Coronary artery (tissue), 2 donors: ENCODE results near the gene SLC34A3.

ENCODE experiments used
- DNase-seq: peaks from one replicate; pipeline ENCODE4 v3.0.0-alpha.2; 2017; ENCODE audit warnings: low spot score
- H3K27ac ChIP-seq, 2 donors: fragments of 200-600 bp; sonication (generic); one replicate each; pipeline ENCODE4 v1.5.1; 2016 to 2019
- H3K4me3 ChIP-seq: fragments of 200-600 bp; sonication (generic); 2 replicates; pipeline ENCODE4 v1.5.1; 2016; ENCODE audit warnings: mild to moderate bottlenecking, moderate library complexity
- TF ChIP-seq, protein P1 (sequence below): fragments of 200-600 bp; sonication (generic); IDR thresholded peaks from one replicate; pipeline ENCODE4 v1.5.1; 2019; ENCODE audit warnings: antibody characterized with exemption

Gene SLC34A3

GRCh38 chr9:137227853-137228505 is 2.7 kb upstream of the SLC34A3 start:
- DNase-seq, result no peak
- H3K27ac ChIP-seq, result no peak overlapping the region
- H3K4me3 ChIP-seq, result no peak overlapping the region
- TF ChIP-seq, protein P1, sequence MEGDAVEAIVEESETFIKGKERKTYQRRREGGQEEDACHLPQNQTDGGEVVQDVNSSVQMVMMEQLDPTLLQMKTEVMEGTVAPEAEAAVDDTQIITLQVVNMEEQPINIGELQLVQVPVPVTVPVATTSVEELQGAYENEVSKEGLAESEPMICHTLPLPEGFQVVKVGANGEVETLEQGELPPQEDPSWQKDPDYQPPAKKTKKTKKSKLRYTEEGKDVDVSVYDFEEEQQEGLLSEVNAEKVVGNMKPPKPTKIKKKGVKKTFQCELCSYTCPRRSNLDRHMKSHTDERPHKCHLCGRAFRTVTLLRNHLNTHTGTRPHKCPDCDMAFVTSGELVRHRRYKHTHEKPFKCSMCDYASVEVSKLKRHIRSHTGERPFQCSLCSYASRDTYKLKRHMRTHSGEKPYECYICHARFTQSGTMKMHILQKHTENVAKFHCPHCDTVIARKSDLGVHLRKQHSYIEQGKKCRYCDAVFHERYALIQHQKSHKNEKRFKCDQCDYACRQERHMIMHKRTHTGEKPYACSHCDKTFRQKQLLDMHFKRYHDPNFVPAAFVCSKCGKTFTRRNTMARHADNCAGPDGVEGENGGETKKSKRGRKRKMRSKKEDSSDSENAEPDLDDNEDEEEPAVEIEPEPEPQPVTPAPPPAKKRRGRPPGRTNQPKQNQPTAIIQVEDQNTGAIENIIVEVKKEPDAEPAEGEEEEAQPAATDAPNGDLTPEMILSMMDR, result no peak

DNA sequence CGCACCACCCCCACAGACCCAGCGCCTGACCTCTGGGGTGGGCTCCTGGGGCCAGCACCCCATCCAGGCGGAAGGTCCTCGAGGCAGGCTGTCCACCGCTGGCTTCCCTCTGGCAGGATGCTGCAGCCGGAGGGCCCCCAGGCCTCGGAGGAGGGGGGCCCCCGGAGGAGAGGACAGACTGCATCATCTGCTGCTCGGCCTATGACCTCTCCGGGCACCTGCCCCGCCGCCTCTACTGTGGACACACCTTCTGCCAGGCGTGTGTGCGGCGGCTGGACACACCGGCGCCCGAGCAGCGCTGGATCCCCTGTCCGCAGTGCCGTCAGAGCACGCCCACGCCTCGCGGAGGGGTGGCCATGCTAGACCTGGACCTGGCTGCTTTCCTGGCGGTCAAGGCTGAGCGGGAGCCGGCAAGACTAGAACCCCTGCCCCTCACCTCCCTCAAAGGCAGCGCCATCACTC is 2.2 kb upstream of the SLC34A3 start:
- Histone ChIP-seq H3K4me3 (no peak overlapping the region), H3K27ac (no peak overlapping the region)
- DNase-seq, result no peak
- TF ChIP-seq, protein P1, result no peak

- TF ChIP-seq, protein P1, result no peak
- no peak for DNase-seq
- H3K27ac ChIP-seq, result no peak overlapping the region
These were observed 1.5 kb upstream of the SLC34A3 start for GRCh38 chr9:137228968-137229896.

DNA sequence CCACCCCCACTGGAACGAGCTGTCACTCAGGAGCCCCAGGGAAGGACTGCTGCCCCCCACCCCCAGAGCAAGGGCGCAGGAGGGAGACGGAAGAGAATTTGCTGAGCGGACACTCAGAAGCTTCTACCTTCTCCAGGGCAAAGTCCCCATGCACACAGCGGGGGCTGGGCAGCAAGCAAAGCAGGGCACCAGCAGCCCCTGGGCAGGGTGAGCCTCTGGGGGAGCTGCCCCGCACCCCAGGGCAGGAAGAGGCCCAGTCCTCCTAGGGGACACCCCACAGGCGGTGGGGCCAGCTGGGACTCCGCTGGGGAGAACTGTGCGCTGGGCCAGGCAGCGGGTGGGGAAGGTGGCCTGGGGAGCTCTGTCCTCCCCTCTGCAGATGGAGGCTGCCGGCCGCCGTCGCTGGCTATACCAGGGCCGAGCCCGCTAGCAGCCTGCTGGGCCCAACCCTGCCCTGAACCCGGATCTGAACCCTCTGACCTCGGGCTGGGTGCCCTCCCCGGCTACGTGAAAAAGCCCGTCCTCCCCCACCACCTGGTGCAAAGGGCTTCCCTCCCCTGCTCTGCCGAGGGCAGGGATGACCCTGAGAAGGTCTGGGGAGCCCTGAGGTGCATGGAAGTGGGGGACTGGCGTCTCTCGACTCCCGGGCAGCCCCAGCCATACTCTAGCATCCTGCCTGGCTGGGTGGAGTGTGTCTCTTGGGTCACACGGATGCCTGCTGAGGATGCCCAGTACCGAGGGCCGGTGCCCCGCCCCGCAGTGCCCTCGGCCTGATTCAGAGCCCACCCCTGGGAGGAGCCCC is 597 bp upstream of the SLC34A3 start:
- DNase-seq, result no peak
- H3K4me3 ChIP-seq, result no peak overlapping the region
- no peak overlapping the region for H3K27ac ChIP-seq
- TF ChIP-seq, protein P1, result no peak

More at GRCh38 chr9:137228968-137229896, 1.5 kb upstream of the SLC34A3 start:
- no peak overlapping the region for H3K4me3 ChIP-seq

DNA sequence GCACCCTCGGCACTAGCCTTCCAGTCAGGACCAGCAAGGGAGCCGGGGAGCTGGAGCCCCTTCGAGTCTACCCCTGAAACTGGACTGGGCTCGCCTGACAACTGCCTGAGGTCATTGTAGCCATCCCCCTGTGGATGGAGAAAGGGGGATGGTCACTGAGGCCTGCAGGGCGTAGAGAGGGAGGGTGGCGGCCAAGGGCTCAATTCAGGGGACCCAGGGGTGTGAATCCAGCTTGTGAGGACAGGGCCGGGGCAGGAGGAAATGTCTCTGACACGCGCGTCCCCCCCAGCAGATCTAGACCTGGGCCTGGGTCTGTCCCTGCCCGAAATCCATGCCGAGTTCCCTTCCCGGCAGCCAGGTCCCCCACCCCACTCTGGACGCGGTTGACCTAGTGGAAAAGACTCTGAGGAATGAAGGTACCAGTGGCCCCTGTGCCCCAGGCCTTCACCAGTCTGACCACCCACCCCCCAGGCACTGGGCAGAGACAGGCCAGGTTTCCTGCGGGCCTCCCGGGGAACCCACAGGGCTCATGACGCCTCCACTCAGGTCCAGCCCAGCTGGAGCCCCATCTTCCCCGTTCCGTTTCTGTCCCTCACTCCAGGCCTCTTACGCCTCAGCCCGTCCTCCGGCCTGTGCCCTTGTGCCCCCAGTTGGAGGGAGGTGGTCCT is 805 bp downstream of the SLC34A3 start:
- TF ChIP-seq, protein P1, result no peak
- Histone ChIP-seq H3K27ac (no peak overlapping the region), H3K4me3 (no peak overlapping the region)
- DNase-seq, result no peak

- DNase-seq, result no peak
- Histone ChIP-seq H3K27ac (no peak overlapping the region), H3K4me3 (no peak overlapping the region)
- TF ChIP-seq, protein P1, result no peak
These were observed 1.4 kb downstream of the SLC34A3 start for GRCh38 chr9:137232101-137232500.
